ENCODE measurements around the gene OR8S1.
"Not testable (repeated sequence)": the region's sequence is repeated elsewhere in the genome, so short reads cannot be mapped to it uniquely, and the experiment has no call there.

Gene OR8S1, protein sequence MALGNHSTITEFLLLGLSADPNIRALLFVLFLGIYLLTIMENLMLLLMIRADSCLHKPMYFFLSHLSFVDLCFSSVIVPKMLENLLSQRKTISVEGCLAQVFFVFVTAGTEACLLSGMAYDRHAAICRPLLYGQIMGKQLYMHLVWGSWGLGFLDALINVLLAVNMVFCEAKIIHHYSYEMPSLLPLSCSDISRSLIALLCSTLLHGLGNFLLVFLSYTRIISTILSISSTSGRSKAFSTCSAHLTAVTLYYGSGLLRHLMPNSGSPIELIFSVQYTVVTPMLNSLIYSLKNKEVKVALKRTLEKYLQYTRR

DNA sequence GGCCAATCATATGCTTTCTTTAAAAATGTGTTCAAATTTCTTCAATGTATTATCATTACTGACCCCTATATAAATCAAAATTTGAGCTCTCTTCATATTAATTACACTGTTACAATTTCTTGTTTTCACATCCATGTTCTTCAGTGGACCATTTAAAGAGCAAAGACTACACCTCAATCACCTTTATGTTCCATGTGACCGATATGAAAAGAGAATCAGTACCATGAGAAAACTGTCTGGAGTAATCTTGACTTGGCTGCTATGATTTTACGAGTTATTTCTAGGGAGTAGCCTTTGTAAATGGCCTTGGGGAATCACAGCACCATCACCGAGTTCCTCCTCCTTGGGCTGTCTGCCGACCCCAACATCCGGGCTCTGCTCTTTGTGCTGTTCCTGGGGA lies at the start of gene OR8S1:
TSS of gene OR8S1 (plus strand) at position 301 of the 400 bp plus-strand sequence. CDS start at position 301, 0 bp downstream.
- DNase-seq (no peak), ATAC-seq (no peak)

DNA sequence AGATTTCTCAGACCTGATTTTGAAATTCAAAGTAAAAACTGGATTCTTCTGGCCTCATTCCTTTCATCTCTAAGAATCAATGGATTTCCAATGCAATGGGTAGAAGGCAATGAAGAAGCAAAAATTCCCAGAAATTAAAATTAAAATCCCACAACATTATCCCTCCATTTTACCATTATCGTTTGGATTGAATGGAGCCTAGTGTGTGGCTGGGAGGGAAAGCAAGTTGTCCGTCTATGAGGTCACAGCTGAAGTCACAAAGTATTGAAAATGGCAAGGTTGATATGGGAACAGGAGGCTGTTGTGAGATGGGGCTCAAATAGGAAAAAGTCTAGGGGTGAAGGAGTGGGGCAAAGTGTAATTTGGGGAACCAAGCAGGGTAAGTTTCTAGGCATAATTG lies 43.2 kb upstream of the OR8S1 start, which contains the start of gene C12orf54:
TSS of gene C12orf54 (plus strand) at position 301 of the 400 bp plus-strand sequence. CDS start 799 bp downstream, outside the sequence.
- ATAC-seq, result no peak
- DNase-seq, result no peak

DNA sequence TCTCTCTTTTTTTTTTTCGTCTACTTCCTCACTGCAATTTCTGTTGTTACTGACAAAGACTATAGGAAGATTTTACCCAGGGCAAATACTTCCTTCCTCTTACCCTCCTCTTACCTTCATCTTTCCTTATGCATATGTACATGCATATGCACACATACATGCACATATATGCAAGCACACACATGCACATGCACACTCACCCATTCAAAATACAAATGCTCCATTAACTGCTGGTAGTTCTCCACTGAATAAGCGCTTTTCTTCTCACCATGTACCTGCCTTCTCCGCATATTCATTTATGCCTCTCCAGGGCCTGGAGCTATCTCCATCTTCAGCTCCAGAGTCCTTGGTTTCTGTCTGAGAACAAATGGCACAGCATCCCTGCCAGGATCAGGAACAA lies 42.5 kb upstream of the OR8S1 start:
- ATAC-seq (no peak), DNase-seq (no peak)

- ATAC-seq (no peak), DNase-seq (no peak)
These were observed 39.2 kb upstream of the OR8S1 start for GRCh38 chr12:48486261-48486660.

GRCh38 chr12:48486679-48487078 lies 38.8 kb upstream of the OR8S1 start:
- ATAC-seq (no peak), DNase-seq (no peak)

DNA sequence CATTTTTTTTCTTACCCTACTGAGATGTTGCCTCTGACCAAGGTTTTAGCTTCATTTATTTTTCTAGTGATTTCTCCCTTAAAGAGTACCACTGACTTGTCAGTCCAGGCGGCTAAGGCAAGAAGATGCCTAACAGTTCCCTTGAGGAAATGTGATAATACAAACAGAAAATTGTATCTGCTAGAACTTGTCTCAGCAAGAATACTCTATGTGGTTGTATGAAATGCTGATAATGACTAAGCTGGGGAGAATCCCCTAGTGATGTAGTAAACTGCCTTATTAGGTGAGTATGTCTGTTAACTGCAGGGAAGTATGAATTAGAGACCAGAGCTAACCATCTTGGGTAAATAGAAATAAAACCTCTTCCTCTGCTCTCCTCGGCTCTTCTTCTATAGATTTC lies 36.4 kb upstream of the OR8S1 start:
- DNase-seq (no peak), ATAC-seq (peak; percentile 91)

- not testable (repeated sequence) for DNase-seq, ATAC-seq
These were observed 36.0 kb upstream of the OR8S1 start for GRCh38 chr12:48489456-48489855.

DNA sequence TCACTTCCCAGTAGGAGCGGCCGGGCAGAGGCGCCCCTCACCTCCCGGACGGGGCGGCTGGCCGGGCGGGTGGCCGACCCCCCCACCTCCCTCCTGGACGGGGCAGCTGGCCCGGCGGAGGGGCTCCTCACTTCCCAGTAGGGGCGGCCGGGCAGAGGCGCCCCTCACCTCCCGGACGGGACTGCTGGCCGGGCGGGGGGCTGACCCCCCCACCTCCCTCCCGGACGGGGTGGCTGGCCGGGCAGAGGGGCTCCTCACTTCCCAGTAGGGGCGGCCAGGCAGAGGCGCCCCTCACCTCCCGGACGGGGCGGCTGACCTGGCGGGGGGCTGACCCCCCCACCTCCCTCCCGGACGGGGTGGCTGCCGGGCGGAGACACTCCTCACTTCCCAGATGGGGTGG lies 25.2 kb upstream of the OR8S1 start:
- not testable (repeated sequence) for DNase-seq, ATAC-seq

GRCh38 chr12:48506836-48507235 lies 18.6 kb upstream of the OR8S1 start:
- not testable (repeated sequence) for ATAC-seq, DNase-seq

GRCh38 chr12:48508987-48509386 lies 16.4 kb upstream of the OR8S1 start:
- DNase-seq (no peak), ATAC-seq (no peak)

DNA sequence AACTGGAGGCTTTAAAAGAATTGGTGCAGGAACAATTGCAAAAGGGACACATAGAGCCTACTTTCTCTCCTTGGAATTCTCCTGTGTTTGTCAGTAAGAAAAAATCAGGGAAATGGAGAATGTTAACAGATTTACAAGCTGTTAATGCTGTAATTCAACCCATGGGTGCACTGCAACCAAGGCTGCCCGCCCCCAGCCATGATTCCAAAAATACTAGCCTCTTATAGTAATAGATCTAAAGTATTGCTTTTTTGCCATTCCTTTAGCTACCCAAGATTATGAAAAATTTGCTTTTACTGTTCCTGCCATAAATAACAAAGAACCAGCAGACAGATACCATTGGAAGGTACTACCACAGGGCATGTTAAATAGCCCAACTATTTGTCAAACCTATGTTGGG lies 15.3 kb upstream of the OR8S1 start:
- no peak for ATAC-seq

GRCh38 chr12:48512855-48513254 lies 12.6 kb upstream of the OR8S1 start:
- ATAC-seq, result peak; percentile 98
- DNase-seq, result no peak

More for the DNA sequence above, 15.3 kb upstream of the OR8S1 start:
- DNase-seq, result no peak

GRCh38 chr12:48514728-48515127 lies 10.7 kb upstream of the OR8S1 start:
- DNase-seq, result no peak
- ATAC-seq, result no peak

DNA sequence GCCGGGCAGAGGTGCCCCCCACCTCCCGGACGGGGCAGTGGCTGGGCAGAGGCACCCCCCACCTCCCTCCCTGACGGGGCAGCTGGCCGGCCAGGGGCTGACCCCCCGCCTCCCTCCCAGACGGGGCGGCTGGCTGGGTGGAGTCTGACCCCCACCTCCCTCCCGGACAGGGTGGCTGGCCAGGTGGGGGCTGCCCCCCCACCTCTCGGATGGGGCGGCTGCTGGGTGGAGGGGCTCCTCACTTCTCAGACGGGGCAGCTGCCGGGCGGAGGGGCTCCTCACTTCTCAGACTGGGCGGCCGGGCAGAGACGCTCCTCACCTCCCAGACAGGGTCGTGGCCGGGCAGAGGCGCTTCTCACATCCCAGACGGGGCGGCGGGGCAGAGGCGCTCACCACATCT lies 5.1 kb upstream of the OR8S1 start:
- not testable (repeated sequence) for ATAC-seq, DNase-seq

DNA sequence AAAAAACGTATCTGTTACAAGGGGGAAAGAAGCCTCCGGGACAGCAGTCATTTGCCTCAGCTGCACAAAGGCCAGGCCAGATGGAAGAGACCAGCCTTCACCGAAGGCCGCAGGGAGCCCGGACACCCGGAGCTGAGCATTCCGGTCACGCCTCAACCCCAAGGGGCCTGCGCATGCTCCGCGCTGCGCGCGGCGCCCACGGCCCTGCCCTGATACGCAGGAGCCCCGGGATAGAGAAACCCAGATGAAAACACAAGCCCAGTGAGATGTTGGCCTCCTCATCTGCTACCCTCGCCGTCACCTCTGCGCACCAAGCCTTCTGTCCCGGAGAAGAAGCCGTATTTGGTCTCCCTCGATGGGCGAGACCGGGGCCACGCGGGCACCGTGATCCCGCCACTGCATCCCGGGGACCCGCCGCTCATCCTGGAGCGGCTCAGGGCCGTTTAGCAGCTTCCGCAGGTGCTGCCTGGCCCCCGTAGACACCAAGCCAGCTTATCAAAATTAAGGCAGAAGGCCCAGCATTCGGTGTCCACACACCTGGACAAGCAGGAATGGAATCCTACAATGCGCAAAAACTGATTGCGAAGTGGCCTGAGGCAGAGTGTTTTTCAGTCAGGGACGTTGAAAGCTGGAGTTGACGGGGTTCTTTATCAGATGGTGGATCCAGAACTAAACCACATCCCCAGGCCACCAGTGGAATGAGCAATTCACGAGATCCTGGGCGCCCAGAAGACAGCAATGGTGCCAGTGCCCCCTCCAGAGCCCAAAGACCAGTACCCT lies 2.6 kb downstream of the OR8S1 start:
- no peak for DNase-seq
- no peak for ATAC-seq

- ATAC-seq (no peak), DNase-seq (no peak)
These were observed 7.2 kb downstream of the OR8S1 start for GRCh38 chr12:48532601-48533000.

GRCh38 chr12:48536602-48537001 lies 11.2 kb downstream of the OR8S1 start:
- no peak for ATAC-seq
- DNase-seq, result no peak

DNA sequence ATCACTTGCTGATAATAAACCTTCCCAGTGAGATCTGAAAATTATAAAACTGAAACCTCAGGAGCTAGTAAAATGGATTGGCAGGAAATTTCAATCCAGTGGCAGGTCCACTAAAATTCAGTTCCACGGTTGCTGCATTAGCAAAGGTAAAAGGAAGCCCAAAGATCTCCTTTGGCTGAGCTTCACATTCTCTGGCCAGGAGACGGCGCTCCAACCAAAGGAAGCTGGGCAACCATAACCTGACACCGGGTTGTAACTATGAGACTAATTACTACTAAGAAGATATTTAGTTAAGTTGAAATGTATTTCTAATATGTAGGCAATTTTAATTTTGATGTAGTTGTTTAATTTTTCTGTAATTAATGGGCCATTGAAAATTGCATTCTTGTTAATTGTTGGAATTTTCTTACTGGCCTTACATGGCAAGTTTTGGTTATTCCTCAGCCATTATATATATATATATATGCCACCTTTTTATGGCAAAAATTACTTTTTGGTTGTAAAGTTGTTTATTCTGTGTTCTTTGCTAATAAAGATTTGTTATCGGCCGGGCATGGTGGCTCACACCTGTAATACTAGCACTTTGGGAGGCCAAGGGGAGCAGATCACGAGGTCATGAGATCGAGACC lies 17.0 kb downstream of the OR8S1 start:
- no peak for ATAC-seq
- peak; percentile 68 for DNase-seq

GRCh38 chr12:48545833-48546469 lies 20.5 kb downstream of the OR8S1 start:
- no peak for ATAC-seq

DNA sequence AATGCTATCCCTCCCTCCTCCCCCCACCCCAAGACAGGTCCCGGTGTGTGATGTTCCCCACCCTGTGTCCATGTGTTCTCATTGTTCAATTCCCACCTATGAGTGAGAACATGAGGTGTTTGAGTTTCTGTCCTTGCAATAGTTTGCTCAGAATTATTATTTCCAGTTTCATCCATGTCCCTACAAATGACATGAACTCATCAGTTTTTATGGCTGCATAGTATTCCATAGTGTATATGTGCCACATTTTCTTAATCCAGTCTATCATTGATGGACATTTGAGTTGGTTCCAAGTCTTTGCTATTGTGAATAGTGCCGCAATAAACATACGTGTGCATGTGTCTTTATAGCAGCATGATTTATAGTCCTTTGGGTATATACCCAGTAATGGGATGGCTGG lies 21.6 kb downstream of the OR8S1 start:
- not testable (repeated sequence) for DNase-seq, ATAC-seq

More at GRCh38 chr12:48545833-48546469, 20.5 kb downstream of the OR8S1 start:
- DNase-seq, result no peak

- ATAC-seq, DNase-seq: not testable (repeated sequence)
These were observed 26.2 kb downstream of the OR8S1 start for GRCh38 chr12:48551636-48552035.

DNA sequence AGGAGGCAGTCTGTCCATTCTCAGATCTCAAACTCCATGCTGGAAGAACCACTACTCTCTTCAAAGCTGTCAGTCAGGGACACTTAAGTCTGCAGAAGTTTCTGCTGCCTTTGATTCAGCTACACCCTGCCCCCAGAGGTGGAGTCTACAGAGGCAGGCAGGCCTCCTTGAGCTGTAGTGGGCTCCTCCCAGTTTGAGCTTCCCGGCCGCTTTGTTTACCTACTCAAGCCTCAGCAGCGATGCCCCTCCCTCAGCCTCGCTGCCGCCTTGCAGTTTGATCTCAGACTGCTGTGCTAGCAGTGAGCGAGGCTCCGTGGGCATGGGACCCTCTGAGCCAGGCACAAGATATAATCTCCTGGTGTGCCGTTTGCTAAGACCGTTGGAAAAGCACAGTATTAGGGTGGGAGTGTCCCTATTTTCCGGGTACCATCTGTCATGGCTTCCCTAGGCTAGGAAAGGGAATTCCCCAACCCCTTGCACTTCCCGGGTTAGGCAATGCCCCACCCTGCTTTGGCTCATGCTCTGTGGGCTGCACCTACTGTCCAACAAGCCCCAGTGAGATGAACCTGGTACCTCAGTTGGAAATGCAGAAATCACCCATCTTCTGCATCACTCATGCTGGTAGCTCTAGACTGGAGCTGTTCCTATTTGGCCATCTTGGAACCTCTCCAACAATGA lies 28.4 kb downstream of the OR8S1 start:
- not testable (repeated sequence) for ATAC-seq
- peak; percentile 10 for DNase-seq

All from stimulated activated naive CD8-positive, alpha-beta T cell treated with anti-CD3 and anti-CD28 coated beads, Interleukin-15, Interleukin-2, amounts not matched to agents 100 U/mL and 50 U/mL, for 24 hours (primary cell).